GM12892 (cell line): ENCODE measurements around the gene KIAA1217.

ENCODE experiments used
- POLR2A ChIP-seq: IDR thresholded peaks from 2 replicates; pipeline ENCODE4 v1.6.1; 2011; ENCODE audit warnings: low read depth, low read length, control low read depth
- TAF1 ChIP-seq: IDR thresholded peaks from 2 replicates; pipeline ENCODE4 v1.6.1; 2011; ENCODE audit warnings: low read depth, mild to moderate bottlenecking, control low read depth, low read length, borderline replicate concordance

DNA sequence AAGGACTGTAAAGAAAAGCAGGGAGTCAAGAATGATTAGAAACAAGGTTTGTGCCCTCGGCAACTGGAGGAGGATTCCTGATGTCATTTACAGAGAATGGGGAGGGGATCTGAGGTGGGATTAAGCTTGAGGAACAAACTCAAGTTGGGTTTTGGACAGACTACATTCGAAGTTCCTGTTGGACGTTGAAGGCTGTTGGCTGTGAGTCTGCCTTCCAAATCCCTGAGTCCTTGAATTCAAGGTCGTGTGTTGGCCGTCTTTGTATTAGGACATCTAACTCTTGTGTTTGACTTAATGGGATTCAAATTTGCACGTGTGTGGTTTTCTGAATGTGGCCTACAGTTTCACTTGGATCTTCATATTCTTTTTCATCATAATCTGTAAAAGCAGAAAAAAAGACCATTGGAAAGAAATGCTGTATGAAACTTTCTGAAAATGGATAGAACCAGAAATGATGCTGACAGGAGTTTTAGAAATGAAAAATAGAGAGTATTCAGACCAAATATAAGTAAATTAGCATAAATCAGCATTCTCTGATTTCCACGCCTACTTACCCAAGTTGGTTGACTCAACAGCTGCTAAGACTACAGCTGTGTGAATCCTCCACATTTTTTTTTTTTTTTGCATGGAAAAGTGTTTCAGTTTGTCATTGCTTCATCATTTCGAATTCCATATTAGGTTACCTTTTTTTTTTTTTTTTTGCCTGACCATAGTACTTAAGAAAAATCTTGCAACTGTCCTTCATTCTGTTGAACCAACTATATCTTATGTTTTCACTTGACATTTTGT, 94.8 kb downstream of the KIAA1217 start:
- TF ChIP-seq TAF1: no peak
- TF ChIP-seq POLR2A: no peak
